ENCODE results near the gene ZBTB34. TPM values are rescaled to one million over a fixed set of nuclear protein-coding genes. Genes with fewer than 3 reads are reported as not detected.

Gene ZBTB34
- polyA plus RNA-seq, 1 experiment: 4.2 TPM

- DNase-seq (ENCODE audit: low read depth): no peak
- TF ChIP-seq CTCF (IDR thresholded peaks at IDR 0.05; ENCODE audit: insufficient read depth, low read depth, low read length): no peak
- Histone ChIP-seq H3K36me3 (ENCODE audit: control insufficient read depth, insufficient read depth, low read length) (no peaks in the 10 kb centered on the region), H3K4me3 (ENCODE audit: low read depth, low read length) (no peak overlapping the region), H3K27me3 (ENCODE audit: control insufficient read depth, insufficient read depth, low read length) (peaks cover 21% of the 10 kb centered on the region)
- ChIA-PET CTCF (interaction anchor here (0.6 to 1.1 kb wide), 2 partner anchors 22 to 30 kb away, joined by 3 read pairs; no protein-coding TSS in a partner anchor), POLR2A (no interaction called here)
These were observed 3.0 kb upstream of the ZBTB34 start for GRCh38 chr9:126857261-126857960.

GRCh38 chr9:126859111-126859510, 1.3 kb upstream of the ZBTB34 start:
- ChIA-PET POLR2A (no interaction called here), CTCF (interaction anchor here (0.8 to 2.7 kb wide), 7 partner anchors 9 to 59 kb away, joined by 3 to 18 read pairs (median 6); no protein-coding TSS in a partner anchor)
- no peak for TF ChIP-seq CTCF (IDR thresholded peaks at IDR 0.05; ENCODE audit: insufficient read depth, low read depth, low read length)
- Histone ChIP-seq H3K27me3 (ENCODE audit: control insufficient read depth, insufficient read depth, low read length) (peaks cover 15% of the 10 kb centered on the region), H3K36me3 (ENCODE audit: control insufficient read depth, insufficient read depth, low read length) (peaks cover under 1% of the 10 kb centered on the region; the same call in 1 of the 2 replicates), H3K4me3 (ENCODE audit: low read depth, low read length) (no peak overlapping the region)
- DNase-seq (ENCODE audit: low read depth): no peak

GRCh38 chr9:126860757-126861466, 473 bp downstream of the ZBTB34 start:
- TF ChIP-seq CTCF (IDR thresholded peaks at IDR 0.05; ENCODE audit: insufficient read depth, low read depth, low read length): no peak
- Histone ChIP-seq H3K36me3 (ENCODE audit: control insufficient read depth, insufficient read depth, low read length) (peaks cover 4% of the 10 kb centered on the region; the same call in 1 of the 2 replicates), H3K27me3 (ENCODE audit: control insufficient read depth, insufficient read depth, low read length) (peaks cover 15% of the 10 kb centered on the region), H3K4me3 (ENCODE audit: low read depth, low read length) (peak overlapping the region; percentile 89)
- DNase-seq (ENCODE audit: low read depth): no peak
- ChIA-PET CTCF (interaction anchor here (0.7 to 2.7 kb wide), 7 partner anchors 9 to 79 kb away, joined by 3 to 18 read pairs (median 4); no protein-coding TSS in a partner anchor), POLR2A (no interaction called here)

GRCh38 chr9:126861707-126862103, 1.3 kb downstream of the ZBTB34 start:
- no peak for DNase-seq (ENCODE audit: low read depth)
- Histone ChIP-seq H3K27me3 (ENCODE audit: control insufficient read depth, insufficient read depth, low read length) (peaks cover 13% of the 10 kb centered on the region), H3K36me3 (ENCODE audit: control insufficient read depth, insufficient read depth, low read length) (peaks cover 7% of the 10 kb centered on the region), H3K4me3 (ENCODE audit: low read depth, low read length) (peak overlapping the region; percentile 89)
- POLR2A ChIA-PET: no interaction called here
- no peak for TF ChIP-seq CTCF (IDR thresholded peaks at IDR 0.05; ENCODE audit: insufficient read depth, low read depth, low read length)
- CTCF ChIA-PET: interaction anchor here (1.1 to 2.6 kb wide), 3 partner anchors 8 to 28 kb away, joined by 3 to 9 read pairs (median 3); no protein-coding TSS in a partner anchor

Measured in BJ (cell line).